Activated CD4-positive, CD25-positive, alpha-beta regulatory T cell treated with anti-CD3 and anti-CD28 coated beads, Interleukin-2, amount 50 U/mL, for 72 hours (primary cell): ENCODE results near the gene ZDHHC11.
"Not testable (repeated sequence)": the region's sequence is repeated elsewhere in the genome, so short reads cannot be mapped to it uniquely, and the experiment has no call there.

Experiments
- DNase-seq: peaks from one replicate; pipeline ENCODE4 v3.0.0; 2021

The ZDHHC11 gene

DNA sequence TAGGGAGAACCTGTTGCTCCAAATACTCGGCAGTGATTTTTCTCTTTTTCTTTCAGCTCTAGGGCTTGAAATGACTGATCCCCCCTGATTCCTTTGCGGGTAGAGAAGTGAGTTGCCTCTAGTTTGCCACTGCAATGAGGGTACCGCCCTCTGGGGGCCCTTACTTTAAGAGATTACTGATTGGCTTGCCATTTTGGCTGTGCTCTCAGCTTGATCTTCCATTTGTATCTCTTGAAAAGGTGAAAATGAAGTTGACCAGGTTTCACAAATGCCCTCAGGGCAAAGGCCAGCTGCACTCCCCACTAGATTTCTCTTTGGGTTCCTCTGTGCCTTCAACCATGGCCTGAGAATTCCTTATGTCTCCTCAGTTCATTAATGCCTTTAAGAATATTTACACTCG is 52.8 kb downstream of the ZDHHC11 start:
- not testable (repeated sequence) for DNase-seq

GRCh38 chr5:795873-796272 is 54.9 kb downstream of the ZDHHC11 start:
- not testable (repeated sequence) for DNase-seq

GRCh38 chr5:794948-795347 is 55.8 kb downstream of the ZDHHC11 start:
- not testable (repeated sequence) for DNase-seq

DNA sequence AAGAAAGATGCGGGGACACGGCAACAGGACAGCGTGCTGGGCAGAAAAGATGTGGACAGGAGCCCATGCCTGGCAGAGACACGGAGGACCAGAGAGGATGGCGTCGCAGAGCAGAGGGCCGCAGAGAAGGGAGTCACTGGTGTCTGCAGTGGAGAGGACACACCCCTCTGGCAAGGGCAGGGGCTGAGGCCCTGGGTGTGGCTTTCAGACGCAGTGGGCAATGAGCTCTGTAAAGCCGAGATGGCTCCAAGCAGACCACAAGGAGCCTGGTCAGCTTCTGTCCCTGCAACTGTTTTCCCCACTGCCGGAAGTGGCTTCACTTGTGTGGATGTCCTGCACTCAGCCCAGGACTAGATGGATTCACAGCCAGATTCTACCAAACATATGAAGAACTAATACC is 62.1 kb downstream of the ZDHHC11 start:
- DNase-seq: not testable (repeated sequence)

- not testable (repeated sequence) for DNase-seq
Observed at GRCh38 chr5:787857-788233, 62.9 kb downstream of the ZDHHC11 start.

- not testable (repeated sequence) for DNase-seq
Observed at GRCh38 chr5:787224-787856, 63.4 kb downstream of the ZDHHC11 start.

- not testable (repeated sequence) for DNase-seq
Observed at GRCh38 chr5:785181-785705, 65.5 kb downstream of the ZDHHC11 start.

DNA sequence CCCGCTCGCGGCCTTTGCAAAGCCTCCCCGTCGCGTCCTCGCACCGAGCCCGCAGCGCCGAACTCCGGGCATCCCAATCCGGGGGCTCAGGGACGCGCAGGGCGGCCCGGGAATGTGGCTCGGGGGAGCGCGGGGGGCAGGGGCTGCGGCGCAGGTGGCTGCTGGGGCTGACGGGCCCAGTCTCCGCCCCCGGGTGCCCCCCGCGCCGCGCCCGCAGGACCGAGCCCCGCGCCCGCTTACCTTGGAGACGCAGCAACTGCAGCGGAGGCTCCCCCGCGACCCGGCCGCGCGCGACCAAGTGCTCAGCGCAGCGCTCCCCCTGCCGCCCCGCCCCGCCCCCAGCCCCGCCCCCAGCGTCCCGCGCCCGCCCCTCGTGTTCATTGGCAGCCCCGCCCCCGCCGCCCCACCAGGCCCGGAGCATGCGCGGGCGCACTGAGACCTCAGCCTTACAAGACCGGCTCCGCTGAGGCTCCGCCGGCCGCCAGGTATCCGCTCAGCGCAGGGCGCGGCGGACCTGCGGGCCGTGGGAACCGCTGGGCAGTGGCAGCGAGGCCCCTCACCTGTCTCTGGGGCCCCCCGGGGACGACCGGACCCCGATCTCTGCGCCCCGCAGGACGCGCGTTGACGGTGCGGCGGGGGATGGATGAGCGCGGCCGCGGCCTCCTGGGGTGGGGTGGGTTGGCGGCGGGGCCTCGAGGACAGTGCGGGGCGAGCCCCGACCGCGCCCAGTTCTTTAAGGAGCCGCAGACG is 66.2 kb downstream of the ZDHHC11 start, which contains the start of gene ZDHHC11B:
TSS of gene ZDHHC11B (minus strand) at position 302 of the 750 bp plus-strand sequence. CDS start 17,810 bp downstream, outside the sequence.
- DNase-seq: peak; percentile 77

DNA sequence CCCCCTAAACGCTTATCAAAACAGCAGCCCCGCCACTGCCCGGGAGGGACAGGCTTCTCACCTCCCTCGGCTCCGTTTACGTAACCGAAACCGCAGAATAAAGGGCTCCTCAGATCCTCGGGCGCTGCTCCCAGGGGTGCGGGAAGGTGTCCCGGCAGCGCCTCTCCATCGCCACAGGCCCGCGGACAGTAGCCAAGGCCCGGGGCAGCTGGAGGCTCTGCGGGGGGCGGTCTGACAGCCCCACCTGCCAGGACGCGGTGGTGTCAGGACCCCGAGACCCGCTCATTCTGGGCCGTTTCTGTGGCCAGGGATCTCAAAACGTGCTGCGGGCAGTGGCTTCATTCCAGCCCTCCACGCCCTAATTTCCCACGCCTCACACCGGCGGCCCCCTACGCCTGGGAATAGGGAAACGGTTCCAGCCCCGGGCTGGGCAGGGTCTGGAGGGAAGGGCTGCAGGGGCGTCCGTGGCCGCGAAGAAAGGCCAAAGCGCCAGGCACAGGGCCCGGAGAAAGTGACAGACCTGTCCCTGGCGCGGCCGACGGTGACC is 66.8 kb downstream of the ZDHHC11 start:
- not testable (repeated sequence) for DNase-seq

DNA sequence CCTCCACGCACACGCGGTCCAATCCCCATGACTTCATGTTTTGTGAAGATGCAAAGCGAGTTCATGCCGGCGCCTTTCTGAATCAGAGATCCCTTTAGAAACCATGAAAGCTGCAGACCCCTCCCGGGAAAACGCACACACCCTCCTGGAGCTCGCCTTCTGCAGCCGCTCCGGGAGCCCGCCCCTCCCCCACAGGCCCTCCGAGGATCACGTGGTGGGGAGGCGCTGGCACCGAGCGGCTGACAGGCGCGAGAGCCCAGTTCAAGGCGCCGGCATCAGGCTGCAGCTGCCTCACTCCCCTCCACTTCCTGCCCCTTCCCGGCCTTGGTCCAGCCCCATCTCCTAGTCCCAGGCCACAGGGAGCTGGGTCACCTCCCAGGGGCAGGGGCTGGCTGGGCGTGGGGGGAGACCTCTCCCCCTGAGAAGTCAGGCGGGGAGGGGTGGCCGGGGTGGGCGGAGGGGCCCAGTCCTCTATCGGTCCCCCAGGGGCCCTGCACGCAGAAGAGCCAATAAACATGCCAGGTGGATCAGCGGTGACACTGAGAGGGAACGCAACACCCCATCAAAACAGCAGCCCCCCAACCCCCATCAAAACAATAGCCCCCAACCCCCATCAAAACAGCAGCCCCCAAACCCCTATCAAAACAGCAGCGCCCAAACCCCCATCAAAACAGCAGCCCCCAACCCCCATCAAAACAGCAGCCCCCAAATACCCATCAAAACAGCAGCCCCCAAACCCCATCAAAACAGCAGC is 67.6 kb downstream of the ZDHHC11 start:
- DNase-seq: not testable (repeated sequence)

- DNase-seq: not testable (repeated sequence)
Observed at GRCh38 chr5:782356-782755, 68.4 kb downstream of the ZDHHC11 start.

- DNase-seq: not testable (repeated sequence)
Observed at GRCh38 chr5:780571-780970, 70.2 kb downstream of the ZDHHC11 start.

GRCh38 chr5:778967-779366 is 71.8 kb downstream of the ZDHHC11 start:
- DNase-seq: not testable (repeated sequence)

GRCh38 chr5:778421-778820 is 72.4 kb downstream of the ZDHHC11 start:
- DNase-seq: not testable (repeated sequence)

DNA sequence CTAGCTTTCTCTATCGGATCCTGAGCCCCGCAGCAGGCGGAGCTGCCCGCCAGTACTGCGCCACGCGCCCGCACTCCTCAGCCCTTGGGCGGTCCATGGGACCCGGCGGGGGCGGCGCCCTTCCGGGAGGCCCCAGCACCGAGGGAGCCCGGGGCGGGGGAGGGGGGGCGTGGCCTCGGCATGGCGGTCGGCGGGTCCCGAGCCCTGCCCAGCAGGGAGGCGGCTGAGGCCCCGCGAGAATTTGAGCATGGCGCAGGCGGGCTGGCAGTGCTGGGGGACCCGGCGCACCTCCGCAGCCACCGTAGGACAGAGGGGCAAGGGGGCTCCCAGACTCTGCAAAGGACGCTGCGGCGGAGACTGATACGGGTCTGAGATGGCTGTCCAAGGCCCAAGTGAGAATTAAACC is 73.0 kb downstream of the ZDHHC11 start:
- DNase-seq: no peak

DNA sequence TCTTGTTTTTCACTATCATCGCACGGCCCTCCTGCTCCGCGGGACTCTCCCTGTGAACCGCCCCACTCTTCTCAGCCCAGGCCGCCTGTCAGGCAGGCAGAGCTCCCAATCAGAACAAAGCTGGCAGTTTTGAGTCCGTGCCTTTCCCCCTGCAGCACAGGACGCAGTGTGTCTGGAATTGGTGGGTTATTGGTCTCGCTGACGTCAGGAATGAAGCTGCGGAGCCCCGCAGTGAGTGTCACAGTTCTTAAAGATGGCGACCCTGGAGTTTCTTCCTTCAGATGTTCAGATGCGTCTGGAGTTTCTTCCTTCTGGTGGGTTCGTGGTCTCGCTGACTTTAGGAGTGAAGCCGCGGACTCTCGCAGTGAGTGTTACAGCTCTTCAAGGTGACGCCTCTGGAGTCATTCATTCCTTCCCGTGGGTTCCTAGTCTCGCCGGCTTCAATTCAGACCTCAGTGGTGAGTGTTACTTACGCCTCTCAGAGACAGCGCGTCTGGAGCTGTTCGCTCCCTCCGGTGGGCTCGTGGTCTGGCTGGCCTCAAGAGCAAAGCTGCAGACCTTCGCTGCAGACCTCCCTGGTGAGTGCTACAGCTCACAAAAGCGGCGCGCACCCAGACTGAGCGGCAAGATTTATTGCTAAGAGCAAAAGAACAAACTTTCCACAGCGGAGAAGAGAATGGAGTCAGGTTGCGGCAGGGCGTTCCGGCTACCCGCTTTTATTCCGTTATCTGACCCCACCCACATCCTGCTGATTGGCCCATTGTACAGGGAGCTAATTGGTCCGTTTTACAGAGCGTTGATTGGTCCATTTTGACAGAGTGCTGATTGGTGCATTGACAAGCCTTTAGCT is 73.7 kb downstream of the ZDHHC11 start:
- no peak for DNase-seq

- DNase-seq: no peak
Observed at GRCh38 chr5:775961-776861, 74.6 kb downstream of the ZDHHC11 start.

GRCh38 chr5:775595-775960 is 75.2 kb downstream of the ZDHHC11 start:
- DNase-seq: not testable (repeated sequence)

GRCh38 chr5:774854-775505 is 75.8 kb downstream of the ZDHHC11 start:
- DNase-seq: not testable (repeated sequence)

DNA sequence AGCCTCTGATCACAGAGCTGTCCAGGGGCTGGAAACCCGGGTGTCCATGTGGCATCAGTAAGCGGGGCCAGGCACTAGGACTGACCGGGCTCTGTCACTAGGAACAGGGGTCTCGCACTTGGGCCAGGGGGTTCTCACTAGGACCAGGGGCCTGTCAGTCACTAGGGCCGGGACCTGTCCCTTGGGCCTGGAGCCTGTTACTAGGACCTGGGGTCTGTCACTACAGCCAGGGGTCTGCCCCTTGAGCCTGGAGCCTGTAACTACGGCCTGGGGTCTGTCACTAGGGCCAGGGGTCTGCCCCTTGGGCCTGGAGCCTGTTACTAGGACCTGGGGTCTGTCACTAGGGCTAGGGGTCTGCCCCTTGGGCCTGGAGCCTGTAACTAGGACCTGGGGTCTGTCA is 76.5 kb downstream of the ZDHHC11 start:
- not testable (repeated sequence) for DNase-seq
